ENCODE measurements around the gene CSK.
"Not testable (repeated sequence)": the region's sequence is repeated elsewhere in the genome, so short reads cannot be mapped to it uniquely, and the experiment has no call there.

CSK gene

DNA sequence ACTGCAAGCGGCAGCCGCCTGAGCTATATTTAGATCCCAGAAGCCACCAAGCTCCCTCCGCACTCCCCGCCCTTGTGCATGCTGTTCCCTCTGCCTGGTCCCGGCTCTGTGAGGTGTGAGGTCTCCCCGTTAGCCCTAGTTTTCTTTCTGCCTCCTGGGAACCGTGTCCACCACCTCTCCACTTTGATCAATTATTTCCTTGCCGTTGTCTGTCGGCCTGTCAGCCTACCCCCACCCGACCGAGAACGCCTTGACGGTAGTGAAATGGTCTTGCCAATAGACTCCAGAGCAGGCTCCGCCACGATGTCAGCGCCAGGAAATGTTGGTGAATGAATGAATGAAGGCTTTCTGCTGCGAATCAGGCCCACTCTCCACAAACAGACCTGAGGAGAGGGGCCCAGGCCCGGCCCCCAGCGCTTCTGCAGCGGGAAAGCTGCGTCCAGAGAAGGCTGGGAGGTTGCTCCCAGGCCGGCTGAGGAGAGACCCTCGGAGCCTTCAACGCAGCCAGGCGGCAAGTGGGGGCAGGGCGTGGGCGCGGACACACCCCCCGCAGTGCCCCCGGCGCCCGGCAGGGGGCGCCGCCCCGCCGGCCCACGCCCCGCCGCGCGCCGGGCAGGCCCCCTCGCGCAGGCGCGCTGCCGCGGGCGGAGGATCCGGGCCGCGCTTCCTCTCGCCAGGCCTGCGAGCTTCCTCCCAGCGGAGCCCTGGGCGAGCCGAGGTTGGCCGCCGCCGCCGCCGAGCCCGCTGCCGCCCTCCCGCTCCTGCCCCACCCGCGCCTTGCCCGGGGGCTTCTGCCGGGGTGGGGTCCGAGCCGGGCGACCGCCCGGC is at the start of gene CSK:
Gene CSK, plus strand, starts transcription at position 650 of the 828 bp plus-strand sequence. CDS start 16,218 bp downstream, outside the sequence.
- DNase-seq (ENCODE audit: low read depth, low spot score), result no peak

DNA sequence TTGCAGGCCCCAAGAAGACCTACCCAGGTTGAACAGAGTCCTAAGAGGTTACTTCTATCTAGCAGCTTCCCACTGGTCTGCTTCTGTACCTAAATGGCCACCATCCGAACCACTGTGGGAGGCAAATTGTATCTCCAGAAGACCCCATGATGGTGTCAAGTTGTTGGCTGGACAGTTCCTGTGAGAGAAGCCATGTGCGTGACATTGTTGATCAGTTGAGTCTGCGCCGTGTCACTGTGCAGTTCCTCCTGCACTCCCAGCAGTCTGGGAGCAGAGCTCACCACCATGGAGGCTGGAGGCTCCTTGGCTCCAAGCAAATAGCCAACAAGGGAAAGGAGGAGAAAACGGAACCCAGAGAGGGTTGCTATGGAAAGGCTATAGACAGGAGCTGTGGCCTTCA is 49.0 kb upstream of the CSK start:
- no peak for DNase-seq (ENCODE audit: low read depth, low spot score)

DNA sequence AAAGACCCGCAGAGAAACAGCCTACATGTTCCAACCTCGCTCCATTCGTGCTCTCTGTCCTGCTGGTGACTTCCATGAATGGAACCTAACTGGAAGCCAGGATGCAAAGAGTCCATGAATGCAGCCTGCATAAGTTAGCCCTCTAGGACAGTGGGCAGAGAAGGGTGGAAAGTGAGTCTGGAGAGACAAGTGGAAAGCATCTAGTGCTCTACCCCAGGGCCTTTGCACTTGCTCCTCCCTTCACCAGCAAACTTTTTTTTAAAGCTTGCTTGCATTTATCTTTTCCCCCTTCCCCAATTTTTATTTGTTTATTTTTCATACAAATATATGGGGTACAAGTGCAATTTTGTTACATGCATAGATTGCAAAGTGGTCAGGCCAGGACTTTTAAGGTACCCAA is 48.6 kb upstream of the CSK start:
- DNase-seq (ENCODE audit: low read depth, low spot score), result no peak

- no peak for DNase-seq (ENCODE audit: low read depth, low spot score)
These were observed 46.6 kb upstream of the CSK start for GRCh38 chr15:74735305-74735704.

- not testable (repeated sequence) for DNase-seq (ENCODE audit: low read depth, low spot score)
These were observed 43.6 kb upstream of the CSK start for GRCh38 chr15:74738239-74738638.

GRCh38 chr15:74742422-74742821 is 39.5 kb upstream of the CSK start:
- no peak for DNase-seq (ENCODE audit: low read depth, low spot score)

DNA sequence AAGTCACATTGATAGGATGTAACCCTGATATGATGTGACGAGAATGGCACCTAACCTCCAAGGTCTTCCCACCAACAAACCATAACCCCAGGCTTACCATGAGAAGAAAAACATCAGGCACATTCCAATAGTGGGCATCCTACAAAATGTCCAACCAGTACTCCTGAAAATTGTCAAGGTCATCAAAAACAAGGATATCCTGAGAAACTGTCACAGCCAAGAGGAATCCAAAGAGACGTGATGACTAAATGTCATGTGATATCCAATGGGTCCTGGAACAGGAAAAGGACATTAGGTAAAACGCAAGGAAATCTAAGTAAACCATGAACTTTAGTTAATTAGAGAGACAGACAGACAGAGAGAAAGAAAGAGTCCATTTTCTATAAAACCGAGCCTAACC is 35.5 kb upstream of the CSK start:
- no peak for DNase-seq (ENCODE audit: low read depth, low spot score)

DNA sequence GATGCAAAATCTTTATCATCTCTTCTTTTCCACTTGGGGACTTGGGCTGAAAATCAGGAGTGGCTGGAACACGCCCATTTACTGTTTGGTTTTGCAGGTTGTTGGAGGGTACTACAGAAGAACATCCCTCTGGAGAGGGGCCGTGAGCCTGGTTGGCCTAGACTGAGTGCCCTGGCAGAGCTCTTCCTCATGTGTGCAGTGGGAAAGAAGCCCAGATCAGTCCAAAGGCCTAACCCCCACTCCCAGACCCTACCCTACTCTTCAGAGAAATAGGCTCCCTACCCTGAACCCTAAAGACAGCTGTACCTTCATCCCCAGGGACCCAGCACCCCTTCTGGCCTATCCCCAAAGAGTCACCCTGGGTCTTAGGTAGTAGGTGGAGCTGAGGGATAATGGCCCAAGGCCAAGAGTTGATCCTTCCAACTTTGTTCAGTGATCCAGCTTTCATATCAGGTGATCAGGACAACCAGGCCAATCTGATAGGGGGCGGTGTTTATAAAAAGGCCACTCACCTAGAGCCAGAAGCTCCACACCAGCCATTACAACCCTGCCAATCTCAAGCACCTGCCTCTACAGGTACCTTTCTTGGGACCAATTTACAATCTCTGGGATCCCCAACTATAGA is 33.4 kb upstream of the CSK start, which contains the start of gene CYP1A2:
Gene CYP1A2, plus strand, starts transcription at position 524 of the 625 bp plus-strand sequence. CDS start 894 bp downstream, outside the sequence.
- no peak for DNase-seq (ENCODE audit: low read depth, low spot score)

DNA sequence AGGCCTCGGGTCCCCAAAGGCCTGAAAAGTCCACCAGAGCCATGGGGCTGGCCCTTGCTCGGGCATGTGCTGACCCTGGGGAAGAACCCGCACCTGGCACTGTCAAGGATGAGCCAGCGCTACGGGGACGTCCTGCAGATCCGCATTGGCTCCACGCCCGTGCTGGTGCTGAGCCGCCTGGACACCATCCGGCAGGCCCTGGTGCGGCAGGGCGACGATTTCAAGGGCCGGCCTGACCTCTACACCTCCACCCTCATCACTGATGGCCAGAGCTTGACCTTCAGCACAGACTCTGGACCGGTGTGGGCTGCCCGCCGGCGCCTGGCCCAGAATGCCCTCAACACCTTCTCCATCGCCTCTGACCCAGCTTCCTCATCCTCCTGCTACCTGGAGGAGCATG is 32.0 kb upstream of the CSK start:
- no peak for DNase-seq (ENCODE audit: low read depth, low spot score)

DNA sequence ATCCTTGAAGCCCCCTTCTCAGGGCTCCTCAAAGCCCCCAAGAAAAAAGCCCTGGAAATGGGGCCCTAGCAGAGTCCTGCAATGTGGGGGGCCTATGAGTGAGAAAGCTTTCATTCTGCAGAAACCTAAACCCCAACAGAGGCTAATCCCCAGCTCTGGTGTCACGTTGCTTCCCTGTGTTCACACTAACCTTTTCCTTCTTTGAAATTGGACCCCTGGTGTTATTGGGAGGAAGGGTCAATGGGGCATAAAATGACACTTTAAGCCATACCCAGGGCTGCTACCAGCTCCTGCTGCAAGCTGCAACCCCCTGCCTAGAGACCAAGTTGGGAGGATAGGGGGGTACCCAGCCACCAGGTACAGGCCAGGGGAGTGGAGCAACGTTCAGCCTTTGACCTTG is 31.1 kb upstream of the CSK start:
- no peak for DNase-seq (ENCODE audit: low read depth, low spot score)

- no peak for DNase-seq (ENCODE audit: low read depth, low spot score)
These were observed 29.9 kb upstream of the CSK start for GRCh38 chr15:74752011-74752410.

- no peak for DNase-seq (ENCODE audit: low read depth, low spot score)
These were observed 29.3 kb upstream of the CSK start for GRCh38 chr15:74752531-74752930.

DNA sequence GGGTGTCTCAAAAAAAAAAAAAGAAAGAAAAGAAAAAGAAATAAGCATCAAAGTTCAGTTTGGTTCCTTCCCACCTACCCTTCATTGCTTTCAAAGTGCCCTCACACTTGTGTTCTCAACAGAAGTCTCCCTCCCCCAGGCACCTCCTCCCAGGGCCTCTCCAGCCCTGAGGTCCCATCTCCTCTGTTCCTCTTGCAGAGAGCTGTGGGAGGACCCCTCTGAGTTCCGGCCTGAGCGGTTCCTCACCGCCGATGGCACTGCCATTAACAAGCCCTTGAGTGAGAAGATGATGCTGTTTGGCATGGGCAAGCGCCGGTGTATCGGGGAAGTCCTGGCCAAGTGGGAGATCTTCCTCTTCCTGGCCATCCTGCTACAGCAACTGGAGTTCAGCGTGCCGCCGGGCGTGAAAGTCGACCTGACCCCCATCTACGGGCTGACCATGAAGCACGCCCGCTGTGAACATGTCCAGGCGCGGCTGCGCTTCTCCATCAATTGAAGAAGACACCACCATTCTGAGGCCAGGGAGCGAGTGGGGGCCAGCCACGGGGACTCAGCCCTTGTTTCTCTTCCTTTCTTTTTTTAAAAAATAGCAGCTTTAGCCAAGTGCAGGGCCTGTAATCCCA is 27.2 kb upstream of the CSK start:
- DNase-seq (ENCODE audit: low read depth, low spot score), result no peak

- no peak for DNase-seq (ENCODE audit: low read depth, low spot score)
These were observed 23.1 kb upstream of the CSK start for GRCh38 chr15:74758736-74759135.

- no peak for DNase-seq (ENCODE audit: low read depth, low spot score)
These were observed 19.1 kb upstream of the CSK start for GRCh38 chr15:74762791-74763150.

- no peak for DNase-seq (ENCODE audit: low read depth, low spot score)
These were observed 18.5 kb upstream of the CSK start for GRCh38 chr15:74763416-74763815.

DNA sequence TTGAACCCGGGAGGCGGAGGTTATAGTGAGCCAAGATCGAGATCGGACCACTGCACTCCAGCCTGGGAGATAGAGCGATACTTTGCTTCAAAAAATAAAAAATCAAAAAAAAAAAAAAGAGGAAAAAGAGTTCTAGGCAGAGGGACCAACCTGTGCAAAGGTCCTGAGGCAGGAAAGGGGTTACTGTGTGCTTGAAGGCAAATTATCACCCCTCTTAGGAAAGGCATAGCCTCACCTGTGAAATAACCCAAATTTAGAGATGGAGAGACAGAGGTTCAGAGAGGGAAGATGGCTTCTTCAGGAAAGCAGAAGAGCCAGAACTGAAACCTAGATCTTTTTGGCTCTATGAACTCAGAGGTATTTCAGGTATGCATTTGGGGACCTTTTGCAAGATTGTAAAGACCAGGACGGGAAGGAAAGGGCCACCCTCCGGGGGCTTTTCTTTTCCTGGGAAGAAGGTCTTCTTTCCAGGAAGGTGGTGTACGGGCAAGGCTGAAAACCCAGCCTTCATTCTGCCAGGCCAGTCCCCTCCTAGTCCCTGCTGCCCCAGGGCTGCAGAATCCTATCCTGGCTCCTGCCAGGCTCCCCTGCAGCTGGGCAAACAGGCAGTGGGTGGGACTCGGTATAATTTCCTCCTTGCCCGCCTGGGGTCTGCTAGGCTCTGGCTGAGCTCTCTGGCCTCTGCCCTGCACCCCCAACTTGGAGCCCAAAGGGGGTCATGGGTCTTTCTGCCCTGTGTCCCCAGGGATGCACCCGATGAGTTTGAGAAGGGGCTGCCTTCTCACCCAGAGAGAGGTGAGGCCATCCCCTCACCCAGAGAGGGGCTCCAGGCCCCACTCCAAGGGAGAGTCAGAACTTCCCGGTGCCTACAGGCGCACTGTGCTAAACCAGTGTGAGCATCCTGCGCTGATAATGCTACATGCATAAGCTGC is 14.4 kb upstream of the CSK start:
- no peak for DNase-seq (ENCODE audit: low read depth, low spot score)

DNA sequence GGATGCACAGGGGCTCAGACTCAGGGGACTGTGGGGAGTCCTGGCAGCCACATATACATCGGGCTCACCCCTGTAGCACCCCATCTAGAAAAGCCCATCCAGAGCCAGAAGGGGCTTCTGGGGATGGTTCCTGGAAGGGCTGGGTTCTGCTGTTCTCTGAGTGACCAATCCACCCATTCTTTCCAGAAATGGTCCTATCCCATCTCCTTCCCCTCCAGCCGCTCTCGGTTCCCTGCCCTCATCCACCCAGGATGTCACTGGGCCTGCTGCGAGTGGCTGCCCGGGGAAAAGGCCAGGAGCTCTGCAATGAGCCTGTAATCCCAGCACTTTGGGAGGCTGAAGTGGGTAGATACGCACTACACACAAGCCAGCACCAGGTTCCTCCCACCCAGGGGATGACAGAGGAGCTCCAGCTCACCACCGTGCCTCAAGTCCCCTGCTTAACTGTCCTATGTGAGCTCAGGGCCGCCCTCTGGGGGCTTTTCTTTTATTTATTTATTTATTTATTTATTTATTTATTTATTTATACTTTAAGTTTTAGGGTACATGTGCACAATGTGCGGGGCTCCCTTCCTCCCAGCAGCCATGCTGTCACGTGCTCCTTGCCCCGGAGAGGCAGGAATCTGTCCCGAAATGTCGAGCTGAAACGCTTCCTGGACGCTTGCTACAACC is 13.6 kb upstream of the CSK start:
- no peak for DNase-seq (ENCODE audit: low read depth, low spot score)

DNA sequence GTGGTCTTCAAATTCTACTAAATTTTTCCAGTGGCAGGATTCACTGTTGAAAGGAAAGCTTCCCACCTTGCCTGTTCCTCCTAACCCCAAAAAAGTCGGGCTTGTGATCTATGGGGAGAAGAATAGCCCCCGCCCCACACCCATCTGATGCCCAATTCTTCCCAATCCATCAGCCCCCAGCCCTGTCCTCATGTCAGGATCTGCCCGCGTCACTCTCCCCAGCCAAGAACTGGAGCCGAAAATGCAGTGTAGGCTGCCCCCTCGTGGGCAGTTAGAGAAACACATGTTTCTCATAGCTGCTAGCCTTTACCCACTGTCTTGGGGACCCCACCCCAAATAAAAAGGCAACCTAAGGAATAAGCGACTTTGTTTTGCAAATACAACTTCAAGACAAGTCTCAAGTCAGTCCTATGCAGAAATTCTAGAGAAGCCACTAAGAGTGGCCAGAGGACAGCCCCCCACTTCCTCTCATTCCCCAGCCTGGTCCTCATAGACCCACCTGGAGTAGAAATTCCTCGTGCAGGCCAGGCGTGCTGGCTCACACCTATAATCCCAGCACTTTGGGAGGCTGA is 13.0 kb upstream of the CSK start:
- DNase-seq (ENCODE audit: low read depth, low spot score), result no peak

- no peak for DNase-seq (ENCODE audit: low read depth, low spot score)
These were observed 12.3 kb upstream of the CSK start for GRCh38 chr15:74769463-74770025.
